ENCODE data around the gene PITPNC1.
A peak's percentile ranks its signal among the peaks of the same experiment; 100 is the strongest.

The PITPNC1 gene

DNA sequence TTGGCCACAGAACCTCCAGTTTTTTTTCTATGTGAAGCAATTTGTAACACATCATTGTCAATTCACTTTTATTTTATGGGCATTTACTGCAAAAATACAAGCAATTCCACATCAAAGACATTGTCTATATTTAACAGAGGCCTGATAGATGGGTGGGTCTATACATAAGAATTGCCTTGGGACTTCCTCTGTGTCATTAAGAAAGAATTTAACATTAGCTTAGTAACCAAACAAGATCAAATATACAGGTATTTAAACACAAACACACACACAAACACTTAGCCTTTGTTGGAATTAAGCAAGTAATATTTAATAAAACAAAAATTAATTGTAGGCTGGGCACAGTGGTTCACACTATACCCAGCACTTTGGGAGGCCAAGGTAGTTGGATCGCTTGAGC is 4.3 kb upstream of the PITPNC1 start:
- DNase-seq: no peak

DNA sequence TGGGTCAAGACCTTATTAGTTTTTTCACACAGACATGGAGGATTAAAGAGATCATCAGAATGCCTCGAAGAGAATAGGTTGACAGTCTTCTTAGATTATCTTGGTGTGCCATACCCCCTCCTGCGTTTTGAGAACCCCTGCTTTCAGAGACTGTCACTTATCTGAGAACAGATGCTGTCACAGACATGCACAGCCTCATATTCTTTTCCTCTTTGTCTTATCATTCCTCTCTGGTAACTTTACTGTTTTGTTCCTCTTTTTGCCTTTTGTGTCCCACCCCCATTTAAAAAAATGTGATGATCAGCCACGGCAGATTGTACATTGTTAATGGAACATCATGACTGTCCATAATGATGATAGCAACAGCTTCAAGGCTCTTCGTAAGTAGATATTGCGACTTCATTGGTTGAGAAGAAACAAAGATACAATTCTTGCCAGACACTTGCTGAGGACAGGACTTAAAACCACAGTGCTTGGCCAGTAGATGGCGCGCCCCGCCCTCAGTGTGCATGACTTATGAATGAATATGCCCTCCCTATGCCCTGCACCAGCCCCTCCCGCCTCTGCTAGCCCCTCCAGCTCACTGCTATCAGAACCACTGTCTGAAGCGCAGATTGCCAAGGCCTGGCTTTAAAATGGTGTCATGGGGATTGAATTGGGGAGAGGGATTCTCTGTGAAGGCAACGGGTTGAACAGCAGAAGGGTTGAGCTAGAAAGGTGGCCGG is 2.6 kb upstream of the PITPNC1 start:
- peak; percentile 92 for DNase-seq

DNA sequence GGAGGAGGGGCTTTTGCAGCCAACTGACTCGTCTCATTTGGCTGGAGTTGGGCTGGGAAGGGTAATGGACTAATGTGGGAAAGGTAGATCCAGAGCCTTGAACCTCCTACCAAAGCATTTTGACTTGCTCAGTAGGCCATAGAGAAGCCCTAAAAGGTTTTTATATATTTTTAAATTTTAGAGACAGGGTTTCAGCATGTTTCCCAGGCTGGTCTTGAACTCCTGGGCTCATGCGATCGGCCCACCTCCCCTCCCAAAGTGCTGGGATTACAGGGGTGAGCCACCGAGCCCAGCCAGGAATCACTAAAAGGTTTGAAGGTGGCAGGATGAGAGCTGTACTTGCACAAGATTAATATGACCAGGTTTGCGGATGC is 2.0 kb upstream of the PITPNC1 start:
- no peak for DNase-seq

DNA sequence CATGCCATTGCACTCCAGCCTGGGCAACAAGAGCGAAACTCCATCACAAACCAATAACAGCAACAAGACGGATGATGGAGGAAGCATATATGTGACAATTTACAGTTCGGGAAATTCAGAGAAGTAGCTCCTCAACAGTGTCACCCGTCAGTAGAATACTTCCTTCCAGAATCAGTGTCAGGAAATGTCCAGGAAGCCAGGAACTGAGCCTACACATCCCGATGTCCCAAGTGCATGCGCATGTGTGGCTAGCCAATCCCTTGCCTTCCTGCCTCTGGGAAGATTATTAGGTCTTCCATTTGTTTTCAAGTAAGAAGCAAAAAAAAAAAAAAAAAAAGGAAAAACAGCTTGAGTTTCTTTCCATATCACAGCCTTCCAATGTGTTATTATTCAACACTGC is 1.4 kb upstream of the PITPNC1 start:
- DNase-seq: peak; percentile 16

DNA sequence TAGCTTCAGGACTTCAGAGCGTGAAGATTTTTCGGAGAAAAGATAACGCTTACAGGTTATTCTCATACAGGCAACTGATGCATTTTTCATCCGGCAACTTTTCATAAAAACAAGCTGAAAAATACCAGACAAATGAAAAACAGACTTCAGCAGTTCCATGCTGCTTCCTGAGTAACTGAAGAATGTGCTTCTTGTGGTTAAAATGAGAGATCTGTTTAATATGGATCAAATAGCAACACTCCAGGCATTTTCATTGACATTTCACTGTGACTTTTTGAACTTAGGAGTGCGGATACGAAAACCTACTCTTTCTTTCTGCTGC is 705 bp upstream of the PITPNC1 start:
- DNase-seq: no peak

DNA sequence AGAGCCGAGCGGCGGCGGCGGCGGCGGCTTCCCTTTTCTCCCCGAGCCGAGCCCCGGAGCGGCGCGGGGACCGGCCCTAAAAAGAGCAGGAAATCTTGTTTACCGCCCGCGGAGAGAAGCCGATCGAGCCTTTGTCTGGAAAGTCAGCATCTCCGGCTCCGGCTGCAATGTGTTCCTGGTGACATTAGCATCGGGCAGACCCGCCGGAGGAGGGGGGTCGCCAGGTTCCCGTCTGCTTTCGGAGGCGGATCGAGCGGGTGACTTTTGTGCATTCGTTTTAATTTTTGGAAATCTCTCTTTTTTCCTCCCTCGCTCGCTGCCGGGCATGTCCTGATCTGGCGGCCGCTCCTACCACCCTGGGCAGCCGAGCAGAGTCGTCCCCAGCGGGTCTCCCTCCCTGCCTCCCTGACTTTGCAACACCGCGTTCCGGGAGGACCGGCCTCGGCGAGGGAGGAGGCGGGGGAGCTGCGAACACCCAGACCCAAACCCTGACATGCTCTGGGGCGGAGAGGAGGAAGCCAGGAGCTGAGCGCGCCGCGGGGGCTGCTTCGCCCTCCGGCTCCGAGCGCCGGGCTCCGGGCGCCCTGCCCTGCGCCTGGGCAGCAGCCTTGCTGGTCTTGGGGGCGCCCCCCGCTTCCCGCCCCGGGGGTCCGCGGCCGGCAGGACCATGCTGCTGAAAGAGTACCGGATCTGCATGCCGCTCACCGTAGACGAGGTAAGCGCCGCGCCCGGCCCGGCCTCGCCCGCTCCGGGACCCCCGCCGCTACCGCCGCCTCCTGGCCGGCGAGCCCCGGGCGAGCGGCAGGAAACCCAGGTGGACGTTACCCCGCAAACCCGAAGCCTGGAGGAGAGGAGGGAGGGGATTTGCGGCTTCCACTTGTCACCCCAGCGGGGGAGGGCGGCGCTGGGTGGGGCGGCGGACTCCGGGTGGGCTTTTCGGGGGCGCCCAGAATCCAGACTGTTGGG is 690 bp downstream of the PITPNC1 start:
- peak; percentile 69 for DNase-seq

DNA sequence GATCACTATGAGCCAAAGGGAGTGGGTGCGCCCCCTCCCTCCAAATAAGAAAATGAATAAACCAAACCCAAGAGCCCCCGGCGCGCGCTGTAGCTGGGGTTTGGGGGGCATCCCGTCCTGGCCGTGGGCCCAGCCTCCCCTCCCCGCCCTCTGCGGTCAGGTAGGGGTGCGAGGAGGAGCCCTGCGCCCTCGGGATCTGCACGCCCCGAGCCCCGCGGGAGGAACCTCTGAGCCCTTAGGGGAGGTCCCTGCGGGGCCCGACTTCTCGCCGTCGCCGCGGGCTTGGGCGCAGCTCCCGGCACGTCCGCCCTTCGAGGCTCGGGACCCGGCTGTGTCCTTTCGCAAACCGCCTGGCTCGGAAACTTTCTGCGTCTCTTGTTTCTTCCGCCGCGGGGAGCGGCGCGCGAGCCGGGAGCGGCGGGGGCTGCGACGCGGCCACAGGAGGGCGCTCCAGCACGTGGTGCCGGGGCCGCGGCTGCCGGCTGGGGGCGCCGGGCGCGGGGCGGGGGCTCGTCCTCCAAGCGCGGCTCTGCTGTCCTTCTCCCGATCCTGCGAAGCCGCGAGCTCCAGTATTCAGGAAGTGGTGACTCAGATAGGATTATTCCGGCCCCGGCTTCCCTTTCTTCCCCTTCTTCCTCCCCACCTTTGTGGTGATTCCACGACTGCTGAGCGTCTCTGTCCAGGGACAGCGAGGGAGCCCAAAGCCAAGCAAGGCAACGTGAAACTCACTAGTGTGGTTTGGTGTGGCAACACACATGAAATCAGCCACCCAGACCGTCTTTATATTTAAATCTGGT is 1.6 kb downstream of the PITPNC1 start:
- DNase-seq: peak; percentile 84

DNA sequence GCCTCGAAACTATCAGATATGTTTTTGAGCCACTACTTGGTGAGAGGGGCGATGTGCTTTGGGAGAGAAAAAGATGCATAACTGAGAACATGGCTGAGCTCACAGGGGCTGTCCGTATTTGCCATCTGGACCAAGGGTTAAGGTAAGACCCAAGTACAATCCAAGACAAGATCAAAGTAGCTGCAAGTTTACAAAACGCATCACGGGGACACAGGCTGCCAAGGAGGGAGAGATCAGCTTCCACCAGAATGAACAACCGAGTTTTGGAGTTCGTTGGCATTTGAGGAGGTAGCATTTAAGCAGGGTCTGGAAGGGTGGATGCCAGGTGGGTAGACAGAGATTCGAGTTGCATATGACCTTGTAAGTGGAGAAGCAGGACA is 2.2 kb downstream of the PITPNC1 start:
- DNase-seq: no peak

DNA sequence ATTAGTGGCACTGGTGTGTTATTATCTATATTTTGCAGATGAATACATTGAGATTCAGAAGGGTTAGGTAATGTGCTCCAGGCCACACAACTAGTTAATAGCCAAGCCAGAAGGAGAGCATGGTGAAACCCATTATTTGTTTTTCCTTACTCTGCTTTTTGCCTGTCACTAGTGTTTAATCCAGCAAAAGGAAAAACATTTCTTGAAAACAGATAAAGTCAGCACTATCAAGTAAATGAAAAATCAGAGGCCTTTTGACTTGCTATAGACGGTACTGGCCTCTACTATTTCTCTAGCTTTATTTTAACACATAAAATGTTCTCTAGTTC is 4.8 kb downstream of the PITPNC1 start:
- no peak for DNase-seq

DNA sequence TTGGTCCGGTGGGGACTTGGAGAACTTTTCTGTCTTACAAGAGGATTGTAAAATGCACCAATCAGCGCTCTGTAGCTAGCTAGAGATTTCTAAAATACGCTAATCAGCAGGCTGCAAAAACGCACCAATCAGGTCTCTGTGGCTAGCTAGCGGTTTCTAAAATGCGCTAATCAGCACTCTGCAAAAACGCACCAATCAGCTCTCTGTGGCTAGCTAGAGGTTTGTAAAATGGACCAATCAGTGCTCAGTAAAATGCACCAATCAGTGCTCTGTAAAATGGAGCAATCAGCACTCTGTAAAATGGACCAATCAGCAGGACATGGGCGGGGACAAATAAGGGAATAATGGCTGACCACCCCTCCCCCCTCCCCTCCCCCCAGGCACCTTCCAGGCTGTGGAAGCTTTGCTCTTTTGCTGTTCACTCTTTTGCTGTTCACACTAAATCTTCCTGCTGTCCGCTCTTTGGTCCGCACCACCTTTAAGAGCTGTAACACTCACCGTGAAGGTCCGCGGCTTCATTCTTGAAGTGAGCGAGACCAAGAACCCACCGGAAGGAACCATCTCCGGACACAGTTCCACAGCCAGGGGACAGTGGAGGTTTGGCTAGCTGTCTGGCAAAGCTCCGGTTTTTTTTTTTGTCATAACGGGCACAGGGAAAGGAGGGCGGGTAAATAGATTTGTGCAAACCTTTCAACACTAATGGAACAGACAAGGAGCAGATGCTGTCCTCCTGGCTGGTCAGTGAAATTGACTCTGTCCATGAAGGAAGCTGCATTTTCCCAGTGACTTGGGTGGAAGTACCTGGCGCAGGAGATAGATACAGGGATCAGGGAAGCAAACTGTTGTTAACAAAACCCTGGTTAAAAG is 8.3 kb downstream of the PITPNC1 start:
- DNase-seq: peak; percentile 22

DNA sequence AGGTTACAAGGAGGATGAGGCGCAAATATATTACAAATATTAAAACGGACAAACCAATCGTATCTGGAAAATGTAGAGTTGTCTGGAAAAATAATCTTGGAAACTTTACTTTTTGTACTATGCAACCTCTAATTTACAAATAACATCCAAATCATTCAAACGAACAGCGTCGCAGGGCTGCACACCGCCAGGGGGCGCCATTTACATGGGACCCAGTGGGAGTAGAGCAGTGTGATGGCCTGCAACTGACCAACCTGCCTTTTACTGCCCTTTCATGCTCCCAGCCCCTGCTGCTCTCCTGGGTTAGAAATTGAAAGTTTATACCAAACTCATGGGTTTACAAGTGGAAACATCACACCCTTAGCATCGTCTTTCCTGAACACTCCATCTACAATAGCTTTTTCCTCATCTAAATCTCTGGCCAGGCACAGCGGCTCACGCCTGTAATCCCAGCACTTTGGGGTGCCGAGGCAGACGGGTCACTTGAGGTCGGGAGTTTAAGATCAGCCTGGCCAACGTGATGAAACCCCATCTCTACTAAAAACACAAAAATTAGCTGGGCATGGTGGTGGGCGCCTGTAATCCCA is 10.0 kb downstream of the PITPNC1 start:
- peak; percentile 90 for DNase-seq

DNA sequence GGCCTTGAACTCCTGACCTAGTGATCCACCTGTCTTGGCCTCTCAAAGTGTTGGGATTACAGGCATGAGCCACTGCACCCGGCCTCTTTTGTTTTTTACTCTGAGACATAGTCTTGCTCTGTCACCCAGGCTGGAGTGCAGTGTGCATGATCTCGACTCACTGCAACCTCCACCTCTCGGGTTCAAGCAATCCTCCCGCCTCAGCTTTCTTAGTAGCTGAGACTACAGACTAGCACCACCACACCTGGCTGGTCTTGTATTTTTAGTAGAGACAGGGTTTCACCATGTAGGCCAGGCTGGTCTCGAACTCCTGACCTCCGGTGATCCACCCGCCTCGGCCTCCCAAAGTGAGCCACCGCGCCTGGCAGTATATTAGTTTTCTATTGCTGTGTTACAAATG is 11.5 kb downstream of the PITPNC1 start:
- DNase-seq: peak; percentile 28

DNA sequence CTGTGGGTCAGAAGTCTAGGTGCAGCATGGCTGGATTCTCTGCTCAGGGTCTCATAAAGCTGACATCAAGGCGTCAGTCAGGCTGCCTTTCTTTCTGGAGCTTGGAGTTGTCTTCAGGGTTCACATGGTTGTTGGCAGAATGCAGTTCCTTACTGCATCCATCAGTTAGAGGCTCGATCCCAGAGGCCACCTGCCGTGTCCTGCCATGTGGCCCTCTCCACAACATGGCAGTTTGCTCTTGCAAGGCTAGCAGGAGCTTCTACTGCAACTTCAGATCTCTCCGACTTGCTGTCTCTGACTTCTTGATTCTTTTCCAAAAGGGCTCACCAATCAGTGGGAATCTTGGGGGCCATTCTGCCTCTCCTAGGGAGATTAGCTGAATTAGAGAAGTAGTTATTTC is 11.9 kb downstream of the PITPNC1 start:
- DNase-seq: peak; percentile 20

DNA sequence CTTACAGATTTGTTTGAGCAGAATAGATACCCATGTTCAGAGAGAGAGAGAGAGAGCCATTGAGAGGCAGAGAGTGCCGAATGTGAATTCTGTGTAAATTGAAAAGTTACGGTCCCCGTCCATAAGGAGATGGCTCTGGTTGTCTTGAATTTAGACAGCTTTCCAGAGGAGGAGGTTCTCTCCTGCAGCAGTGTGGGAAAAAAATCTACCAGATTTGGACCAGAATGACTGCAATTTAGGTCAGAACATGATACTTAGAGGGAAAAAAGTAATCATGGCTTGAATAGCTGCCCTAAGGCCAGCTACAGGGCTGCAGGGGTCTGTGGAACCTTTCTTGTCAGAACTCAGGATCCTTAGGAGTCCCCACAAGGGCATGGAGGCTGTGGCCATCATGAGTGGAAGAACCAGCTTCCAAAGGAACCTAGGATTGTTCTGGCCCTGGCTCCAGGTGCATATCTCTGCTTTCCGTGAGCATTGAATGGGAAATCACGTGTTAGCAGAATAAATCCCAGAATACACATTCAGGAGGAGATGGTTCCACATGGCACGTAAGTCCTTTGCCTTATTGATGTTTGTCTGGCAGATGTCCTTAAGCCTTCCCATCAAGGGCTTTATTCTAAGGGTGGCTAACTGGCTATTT is 13.0 kb downstream of the PITPNC1 start:
- DNase-seq: no peak

DNA sequence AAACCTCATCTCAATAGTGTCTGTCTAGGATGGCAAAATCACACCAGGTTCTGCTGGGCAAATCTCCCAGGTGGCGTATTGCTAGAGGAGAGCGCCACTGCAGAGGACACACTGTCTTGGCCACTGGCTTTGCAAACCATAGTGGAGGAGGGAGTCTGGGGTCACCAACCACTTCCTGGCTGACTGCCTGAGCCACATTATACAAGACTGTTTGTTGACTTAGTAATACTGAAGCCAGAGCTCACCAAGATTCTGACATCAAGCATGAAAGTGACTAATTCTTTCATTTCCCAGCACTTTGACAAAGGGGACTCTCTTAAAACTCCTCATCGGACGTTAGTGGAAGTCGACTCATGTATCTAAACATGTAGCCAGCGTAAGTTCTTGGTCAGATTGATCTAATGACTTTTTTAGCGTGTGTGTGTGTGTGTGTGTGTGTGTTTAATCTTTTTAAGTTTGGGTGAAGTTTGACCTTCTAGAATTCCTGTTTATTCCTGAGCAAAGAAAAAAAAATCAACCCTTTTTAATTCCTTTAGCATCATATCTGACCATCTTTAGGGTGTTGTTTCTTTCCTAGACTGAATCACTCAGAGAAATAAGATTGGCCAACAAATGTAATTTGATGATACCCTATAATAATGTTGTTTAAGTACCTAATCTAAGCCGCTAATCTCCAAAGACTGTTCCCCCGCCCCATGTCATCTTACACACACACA is 13.7 kb downstream of the PITPNC1 start:
- DNase-seq: peak; percentile 76

DNA sequence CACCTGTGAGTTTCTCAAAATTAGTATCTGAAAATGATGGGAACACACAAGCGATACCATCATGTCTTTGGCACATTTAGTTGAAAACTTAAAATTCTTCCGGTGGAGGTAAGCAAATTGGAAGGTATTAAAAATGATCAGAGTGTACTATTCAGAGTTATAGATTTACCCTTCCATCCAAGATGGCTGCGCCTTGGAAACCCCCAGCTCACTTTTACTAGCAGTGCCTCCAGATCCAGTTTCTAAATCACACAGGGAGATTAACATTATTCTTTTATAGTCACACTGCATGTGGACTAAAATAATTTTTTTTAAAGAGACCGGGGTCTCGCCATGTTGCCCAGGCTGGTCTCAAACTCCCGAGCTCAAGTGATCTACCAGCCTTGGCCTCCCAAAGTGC is 15.0 kb downstream of the PITPNC1 start:
- no peak for DNase-seq

DNA sequence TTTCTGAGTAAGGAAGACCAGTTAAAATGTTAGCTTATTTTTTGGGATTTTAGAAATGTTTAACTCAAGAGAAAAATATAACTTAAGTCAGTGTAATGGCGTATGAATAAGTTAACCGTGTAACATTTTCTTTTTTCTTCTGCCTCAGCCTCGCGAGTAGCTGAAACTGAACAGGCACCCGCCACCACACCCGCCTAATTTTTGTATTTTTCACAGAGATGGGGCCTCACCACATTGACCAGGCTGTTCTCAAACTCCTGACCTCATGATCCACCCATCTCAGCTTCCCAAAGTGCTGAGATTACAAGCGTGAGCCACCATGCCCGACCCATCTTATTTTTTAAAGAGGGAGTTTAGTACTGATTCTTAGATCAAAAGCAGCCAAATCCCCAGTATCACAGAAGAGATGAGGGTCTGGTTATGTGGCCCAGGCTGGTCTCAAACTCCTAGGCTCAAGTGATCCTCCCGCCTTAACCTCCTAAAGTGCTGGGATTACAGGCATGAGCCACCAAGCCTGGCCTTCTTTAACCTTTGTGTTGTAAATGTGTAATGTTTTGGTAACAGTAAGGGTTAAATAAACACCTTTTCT is 16.8 kb downstream of the PITPNC1 start:
- peak; percentile 19 for DNase-seq

DNA sequence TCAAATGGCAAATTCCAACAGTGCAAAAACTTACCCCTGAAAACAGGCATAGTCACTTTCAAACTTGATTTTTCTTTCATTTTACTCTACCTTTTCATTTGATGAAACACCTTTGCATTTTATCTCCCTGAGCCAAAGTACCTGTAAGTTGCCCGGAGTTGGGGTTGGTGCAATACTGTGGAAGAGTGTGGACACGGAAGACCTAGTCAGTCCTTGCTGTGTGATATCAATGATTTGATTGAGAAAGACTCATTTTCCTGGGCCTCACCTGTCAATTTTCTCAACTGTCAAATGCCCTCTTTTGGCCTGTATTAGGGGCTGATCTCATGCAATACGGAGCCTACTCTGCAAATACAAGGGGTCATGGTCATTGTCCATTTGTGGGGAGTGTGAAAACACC is 22.6 kb downstream of the PITPNC1 start:
- DNase-seq: no peak

DNA sequence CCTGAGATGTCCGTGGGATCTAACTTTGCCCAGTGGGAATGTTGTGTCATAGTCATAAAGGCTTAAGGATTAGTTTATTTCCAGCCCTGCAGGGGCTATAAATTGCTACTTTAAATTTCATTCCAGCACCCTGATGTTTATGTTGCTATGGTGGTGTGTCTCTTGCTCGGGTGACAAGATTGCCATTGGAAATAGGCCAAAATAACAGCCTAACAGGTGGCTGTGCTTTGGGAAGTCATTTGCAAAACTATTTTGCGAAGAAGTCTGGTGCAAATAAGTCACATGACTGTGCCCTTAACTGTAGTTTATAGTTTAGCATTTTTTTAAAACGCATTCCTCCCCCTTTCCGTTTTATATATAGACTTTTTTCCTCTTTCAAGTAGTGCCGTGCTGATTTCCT is 23.1 kb downstream of the PITPNC1 start:
- DNase-seq: no peak

DNA sequence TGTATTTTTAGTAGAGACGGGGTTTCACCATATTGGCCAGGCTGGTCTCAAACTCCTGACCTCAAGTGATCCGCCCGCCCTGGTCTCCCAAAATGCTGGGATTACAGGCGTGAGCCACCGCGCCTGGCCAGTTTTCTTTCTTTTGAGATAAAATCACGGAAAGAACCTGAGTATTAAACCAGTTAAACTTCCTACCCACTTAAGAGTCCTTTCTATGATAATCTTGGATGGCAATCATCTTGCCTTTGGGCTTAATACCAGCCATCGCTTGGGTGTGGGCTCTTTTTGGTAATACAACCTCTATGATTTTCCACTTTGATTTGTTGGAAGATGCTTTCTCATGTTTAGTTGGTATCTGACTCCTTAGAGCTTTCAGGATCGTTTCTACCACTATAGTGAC is 24.0 kb downstream of the PITPNC1 start:
- DNase-seq: no peak

Data from stimulated activated CD8-positive, alpha-beta memory T cell treated with anti-CD3 and anti-CD28 coated beads, Interleukin-4, amount 100 ng/mL, for 48 hours (primary cell).